LNCAP (cell line): ENCODE results near the gene OR14I1.
A peak's percentile ranks its signal among the peaks of the same experiment; 100 is the strongest.
"Not testable (repeated sequence)": the region's sequence is repeated elsewhere in the genome, so short reads cannot be mapped to it uniquely, and the experiment has no call there.

ENCODE experiments used
- CTCF ChIP-seq: fragments of 450-650 bp; IDR thresholded peaks from 2 replicates; pipeline ENCODE4 v1.5.1; 2017; ENCODE audit warnings: mild to moderate bottlenecking

Gene OR14I1

GRCh38 chr1:248686815-248687214 is 15.8 kb downstream of the OR14I1 start:
- peak; percentile 74 for TF ChIP-seq CTCF

GRCh38 chr1:248681651-248682050 is 20.9 kb downstream of the OR14I1 start:
- TF ChIP-seq CTCF, result no peak

- no peak for TF ChIP-seq CTCF
Observed at GRCh38 chr1:248670003-248670402, 32.6 kb downstream of the OR14I1 start.

- TF ChIP-seq CTCF, result not testable (repeated sequence)
Observed at GRCh38 chr1:248655354-248655753, 47.2 kb downstream of the OR14I1 start, which contains the start of gene OR2T27. TSS of gene OR2T27 (minus strand) at chr1:248655528. CDS start at chr1:248650884, 4,644 bp downstream.
